H1 (cell line): ENCODE data around the gene UBP1. TPM values are rescaled to one million over a fixed set of nuclear protein-coding genes. Genes with fewer than 3 reads are reported as not detected.

Experiments
- CTCF ChIA-PET: fragments of 300-600 bp; sonication (Branson Sonifier 250); formaldehyde crosslinking; loops from one replicate; lab custom pipeline; 2021; ENCODE audit not compliant: partially characterized antibody; lab: Charles Lee
- POLR2A ChIA-PET: fragments of 300-600 bp; sonication (Branson Sonifier 250); formaldehyde crosslinking; loops from one replicate; lab custom pipeline; 2021; ENCODE audit warnings: inconsistent platforms; ENCODE audit not compliant: partially characterized antibody; lab: Charles Lee
- DNase-seq, 2 experiments: peaks; one replicate each; pipeline versions ENCODE4 v3.0.0 to v3.0.0-alpha.2; 2010 to 2022; ENCODE audit warnings: low spot score in 2 of 2, low read depth in 1 of 2, mixed read lengths in 1 of 2
- FAIRE-seq: peaks from 2 replicates; lab custom pipeline; 2011; peaks lifted over from hg19 to GRCh38; lab: Jason Lieb, UNC
- H2AFZ ChIP-seq: 2 replicates; pipeline ENCODE4 v1.8.1; 2012; ENCODE audit warnings: low read length, inconsistent platforms
- H2AK5ac ChIP-seq: 2 replicates; pipeline ENCODE4 v1.6.1; 2013; ENCODE audit warnings: low read depth, low read length
- H2BK120ac ChIP-seq: replicated peaks from 2 replicates; pipeline ENCODE3; 2013; ENCODE audit warnings: low read depth, low read length, inconsistent platforms
- H2BK12ac ChIP-seq: 2 replicates; pipeline ENCODE4 v1.6.1; 2013; ENCODE audit warnings: low read depth, low read length
- H2BK15ac ChIP-seq: 2 replicates; pipeline ENCODE4 v1.6.1; 2013; ENCODE audit warnings: low read length
- H2BK20ac ChIP-seq: 2 replicates; pipeline ENCODE4 v1.6.1; 2013; ENCODE audit warnings: low read length
- H2BK5ac ChIP-seq: 2 replicates; pipeline ENCODE4 v1.6.1; 2013; ENCODE audit warnings: low read depth, low read length
- H3K14ac ChIP-seq: 2 replicates; pipeline ENCODE4 v1.6.1; 2013; ENCODE audit warnings: inconsistent platforms; ENCODE audit not compliant: insufficient read length
- H3K18ac ChIP-seq: 2 replicates; pipeline ENCODE4 v1.6.1; 2013; ENCODE audit warnings: low read length; ENCODE audit errors: extremely low read depth
- H3K23ac ChIP-seq: 2 replicates; pipeline ENCODE4 v1.6.1; 2013; ENCODE audit warnings: inconsistent platforms; ENCODE audit not compliant: insufficient read length
- H3K23me2 ChIP-seq: 2 replicates; pipeline ENCODE4 v1.6.1; 2013; ENCODE audit warnings: low read depth, low read length
- H3K27ac ChIP-seq: 2 replicates; pipeline ENCODE4 v1.6.1; 2011; ENCODE audit warnings: low read depth, low read length, inconsistent platforms
- H3K27me3 ChIP-seq, 4 experiments: replicated peaks in 1 of 4; 1 replicate in 1 of 4; 2 replicates in 3 of 4; pipeline versions ENCODE4 v1.6.1 to v1.8.1; 2011 to 2013; ENCODE audit warnings: low read length in 3 of 4, mild to moderate bottlenecking in 3 of 4, inconsistent platforms in 2 of 4, mixed read lengths in 2 of 4, moderate library complexity in 1 of 4; ENCODE audit not compliant: control insufficient read depth in 3 of 4, insufficient read depth in 3 of 4; ENCODE audit errors: extremely low read depth in 1 of 4
- H3K36me3 ChIP-seq, 4 experiments: 2 replicates each; pipeline versions ENCODE4 v1.6.1 to v1.8.1; 2011 to 2013; ENCODE audit warnings: mild to moderate bottlenecking in 4 of 4, low read length in 3 of 4, moderate library complexity in 2 of 4, control low read depth in 1 of 4, inconsistent platforms in 1 of 4; ENCODE audit not compliant: insufficient read depth in 4 of 4, control insufficient read depth in 2 of 4
- H3K4ac ChIP-seq: replicated peaks from 2 replicates; pipeline ENCODE3; 2013; ENCODE audit warnings: low read length, low read depth, mixed read lengths, inconsistent platforms; ENCODE audit not compliant: insufficient read length
- H3K4me1 ChIP-seq, 4 experiments: replicated peaks in 1 of 4; 1 replicate in 1 of 4; 2 replicates in 3 of 4; pipeline versions ENCODE4 v1.6.1 to v1.8.1; 2011 to 2013; ENCODE audit warnings: low read length in 3 of 4, inconsistent platforms in 2 of 4, mixed read lengths in 1 of 4; ENCODE audit not compliant: insufficient read depth in 4 of 4, control insufficient read depth in 3 of 4
- H3K4me2 ChIP-seq, 2 experiments: 2 replicates each; pipeline versions ENCODE4 v1.6.1 to v1.8.1; 2011 to 2013; ENCODE audit warnings: low read depth in 2 of 2, low read length in 2 of 2, control low read depth in 1 of 2, inconsistent platforms in 1 of 2, mild to moderate bottlenecking in 1 of 2; ENCODE audit not compliant: insufficient read depth in 1 of 2
- H3K4me3 ChIP-seq, 4 experiments: fragments of 200-600, 300-600 bp in 1 of 4; sonication (generic), shearing (Covaris generic), sonication (Bioruptor Twin) in 1 of 4; 2 replicates each; pipeline versions ENCODE4 v1.5.1 to v1.8.1; 2011 to 2016; ENCODE audit warnings: low read length in 4 of 4, low read depth in 3 of 4, control low read depth in 2 of 4, inconsistent platforms in 2 of 4, mild to moderate bottlenecking in 2 of 4, mixed read lengths in 1 of 4, moderate library complexity in 1 of 4; ENCODE audit not compliant: insufficient read depth in 2 of 4; ENCODE audit errors: extremely low read depth in 1 of 4
- H3K56ac ChIP-seq: replicated peaks from 2 replicates; pipeline ENCODE3; 2013; ENCODE audit warnings: low read depth, mild to moderate bottlenecking, mixed read lengths, low read length, inconsistent platforms; ENCODE audit not compliant: insufficient read length
- H3K79me1 ChIP-seq: 2 replicates; pipeline ENCODE4 v1.6.1; 2013; ENCODE audit warnings: low read depth, low read length, control low read depth
- H3K79me2 ChIP-seq, 2 experiments: 2 replicates each; pipeline versions ENCODE4 v1.6.1 to v1.8.1; 2012 to 2013; ENCODE audit warnings: low read length in 2 of 2, mild to moderate bottlenecking in 2 of 2, inconsistent platforms in 1 of 2; ENCODE audit not compliant: insufficient read depth in 2 of 2, control insufficient read depth in 1 of 2
- H3K9ac ChIP-seq, 4 experiments: replicated peaks in 1 of 4; 1 replicate in 1 of 4; 2 replicates in 3 of 4; pipeline versions ENCODE4 v1.6.1 to v1.8.1; 2011 to 2013; ENCODE audit warnings: low read depth in 3 of 4, low read length in 3 of 4, control low read depth in 2 of 4, mild to moderate bottlenecking in 2 of 4, moderate library complexity in 2 of 4, inconsistent platforms in 1 of 4; ENCODE audit errors: extremely low read depth in 1 of 4
- H3K9me3 ChIP-seq, 2 experiments: 2 replicates each; pipeline versions ENCODE4 v1.6.1 to v1.8.1; 2012 to 2013; ENCODE audit warnings: mild to moderate bottlenecking in 2 of 2, moderate library complexity in 2 of 2, control low read depth in 1 of 2, inconsistent platforms in 1 of 2, low read depth in 1 of 2, low read length in 1 of 2, mixed read lengths in 1 of 2; ENCODE audit not compliant: insufficient read depth in 2 of 2
- H4K20me1 ChIP-seq, 2 experiments: replicated peaks in 1 of 2; 2 replicates each; pipeline versions ENCODE3 to v1.8.1; 2011 to 2013; ENCODE audit warnings: inconsistent platforms in 2 of 2, low read length in 2 of 2, mild to moderate bottlenecking in 1 of 2; ENCODE audit not compliant: insufficient read depth in 2 of 2, control insufficient read depth in 1 of 2
- H4K5ac ChIP-seq: 2 replicates; pipeline ENCODE4 v1.6.1; 2013; ENCODE audit warnings: low read length, low read depth, mixed read lengths, inconsistent platforms; ENCODE audit not compliant: insufficient read length
- H4K8ac ChIP-seq: 2 replicates; pipeline ENCODE4 v1.8.0; 2013; ENCODE audit warnings: mild to moderate bottlenecking, moderate library complexity, low read length, inconsistent platforms; ENCODE audit not compliant: insufficient read depth; ENCODE audit errors: extremely low read depth
- H4K91ac ChIP-seq: replicated peaks from 2 replicates; pipeline ENCODE3; 2013; ENCODE audit warnings: low read length, mixed read lengths, inconsistent platforms; ENCODE audit not compliant: insufficient read length
- ASH2L ChIP-seq: fragments of 200-600, 300-600 bp; sonication (generic); IDR thresholded peaks from one replicate; pipeline ENCODE4 v1.7.1; 2017; ENCODE audit warnings: low read length
- RAD21 ChIP-seq, 2 experiments: IDR thresholded peaks in 1 of 2; conservative IDR thresholded peaks in 1 of 2; 2 replicates each; pipeline ENCODE4 v1.6.1; 2011; ENCODE audit warnings: low read depth in 2 of 2, low read length in 2 of 2, improper control_type of control experiment in 1 of 2, inconsistent platforms in 1 of 2, mild to moderate bottlenecking in 1 of 2, moderate library complexity in 1 of 2
- WGBS, 2 experiments: shearing (Covaris generic) in 1 of 2; methylation state at CpG; one replicate each; pipeline versions ENCODE4 v1.1.6 to v1.1.7; 2013 to 2015; ENCODE audit warnings: low lambda C conversion rate in 2 of 2, mixed read lengths in 2 of 2, inconsistent platforms in 1 of 2, low coverage in 1 of 2, missing lambda C conversion rate in 1 of 2; ENCODE audit not compliant: insufficient replicate concordance in 2 of 2, insufficient coverage in 1 of 2, insufficient read length in 1 of 2; ENCODE audit errors: extremely low coverage in 1 of 2, missing lambda C conversion rate in 1 of 2; 5-methylcytosine and 5-hydroxymethylcytosine counted together
- polyA plus RNA-seq, 7 experiments: library from polyadenylated mRNA; depleted of rRNA in 3 of 7; stranded (reverse) in 5 of 7; unstranded in 2 of 7; fragments of >200 nt in 5 of 7; fragments of 200-250 nt in 2 of 7; gene quantifications; 1 replicate in 5 of 7; 2 replicates in 1 of 7; 4 replicates in 1 of 7; pipeline versions ENCODE4 v1.2.1 to v1.2.3, GENCODE V29; 2011 to 2013; ENCODE audit warnings: missing spikeins in 2 of 7, mixed read lengths in 2 of 7
- total RNA-seq: library from RNA; stranded (reverse); fragmentation: NEBNext Ultra II Directional; extraction: Animal tissue kit (Norgen Biotek cat#: 25700); gene quantifications from 2 replicates; pipeline ENCODE4 v1.2.1, GENCODE V29; 2021
- TF ChIP-seq, protein P1 (sequence below), 3 experiments: IDR thresholded peaks; 1 replicate in 2 of 3; 2 replicates in 1 of 3; pipeline versions ENCODE4 v1.5.1 to v1.6.1; 2011; ENCODE audit warnings: low read length in 3 of 3, mild to moderate bottlenecking in 3 of 3, inconsistent platforms in 2 of 3, low read depth in 1 of 3, moderate library complexity in 1 of 3; ENCODE audit not compliant: insufficient read depth in 1 of 3; ENCODE audit errors: control extremely low read depth in 1 of 3

UBP1 gene
- total and polyA plus RNA-seq, 2 of the 8 experiments (the other 6 are each of a cell fraction or from before 2014, with no cell fraction given) = 47.3 to 71.9 TPM

- POLR2A ChIA-PET = interaction anchor here (1.0 kb wide), 1 partner anchor 241 kb away, joined by 3 read pairs; no protein-coding TSS in a partner anchor
- CTCF ChIA-PET = interaction anchor here (0.5 to 9.1 kb wide), 65 partner anchors 9 to 434 kb away, joined by 3 to 104 read pairs (median 5); no protein-coding TSS in a partner anchor
Measured at GRCh38 chr3:33372218-33373081, 67.8 kb downstream of the UBP1 start.

More at GRCh38 chr3:33372218-33373081, 67.8 kb downstream of the UBP1 start:
- no peaks in the 10 kb centered on the region for H3K36me3 ChIP-seq
- H3K23ac ChIP-seq = no peak overlapping the region
- no peak overlapping the region for H3K14ac ChIP-seq
- FAIRE-seq (peak; percentile 63), DNase-seq (peak in 1 of 2 experiments; percentile 55)
- no peaks in the 10 kb centered on the region for H3K27me3 ChIP-seq
- TF ChIP-seq, protein P1, sequence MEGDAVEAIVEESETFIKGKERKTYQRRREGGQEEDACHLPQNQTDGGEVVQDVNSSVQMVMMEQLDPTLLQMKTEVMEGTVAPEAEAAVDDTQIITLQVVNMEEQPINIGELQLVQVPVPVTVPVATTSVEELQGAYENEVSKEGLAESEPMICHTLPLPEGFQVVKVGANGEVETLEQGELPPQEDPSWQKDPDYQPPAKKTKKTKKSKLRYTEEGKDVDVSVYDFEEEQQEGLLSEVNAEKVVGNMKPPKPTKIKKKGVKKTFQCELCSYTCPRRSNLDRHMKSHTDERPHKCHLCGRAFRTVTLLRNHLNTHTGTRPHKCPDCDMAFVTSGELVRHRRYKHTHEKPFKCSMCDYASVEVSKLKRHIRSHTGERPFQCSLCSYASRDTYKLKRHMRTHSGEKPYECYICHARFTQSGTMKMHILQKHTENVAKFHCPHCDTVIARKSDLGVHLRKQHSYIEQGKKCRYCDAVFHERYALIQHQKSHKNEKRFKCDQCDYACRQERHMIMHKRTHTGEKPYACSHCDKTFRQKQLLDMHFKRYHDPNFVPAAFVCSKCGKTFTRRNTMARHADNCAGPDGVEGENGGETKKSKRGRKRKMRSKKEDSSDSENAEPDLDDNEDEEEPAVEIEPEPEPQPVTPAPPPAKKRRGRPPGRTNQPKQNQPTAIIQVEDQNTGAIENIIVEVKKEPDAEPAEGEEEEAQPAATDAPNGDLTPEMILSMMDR (IDR thresholded peaks at IDR 0.05; ENCODE audit: control extremely low read depth in 1 of 3, insufficient read depth in 1 of 3, low read depth in 1 of 3, low read length in 3 of 3) = peak in 2 of 3 experiments; percentile 82 to 89; a peak in 3 of 4 replicates
- TF ChIP-seq ASH2L (no peak), RAD21 (IDR thresholded peaks at IDR 0.05 in 1 of 2, conservative IDR thresholded peaks at IDR 0.05 in 1 of 2; ENCODE audit: low read depth in 2 of 2, low read length in 2 of 2) (peak; percentile 88 to 90)
- no peak overlapping the region for H2BK120ac ChIP-seq
- H3K9me3 ChIP-seq = no peaks in the 10 kb centered on the region
- no peak overlapping the region for H3K4ac ChIP-seq
- no peak overlapping the region for H3K27ac ChIP-seq
- H4K20me1 ChIP-seq = no peaks in the 10 kb centered on the region
- no peaks in the 10 kb centered on the region for H3K79me2 ChIP-seq
- WGBS, 2 experiments = 70% methylated on average over 14 of the region's 14 CpGs; no CpG with 5 or more reads in 1 of the 2 experiments
- no peak overlapping the region for H4K8ac ChIP-seq
- H3K4me3 ChIP-seq = no peak overlapping the region
- no peak overlapping the region for H3K56ac ChIP-seq
- H3K18ac ChIP-seq = no peak overlapping the region
- no peaks in the 10 kb centered on the region for H3K4me1 ChIP-seq
- H3K23me2 ChIP-seq = no peaks in the 10 kb centered on the region
- H2BK5ac ChIP-seq = no peak overlapping the region
- H4K91ac ChIP-seq = no peak overlapping the region
- H2AK5ac ChIP-seq = no peak overlapping the region
- H2BK15ac ChIP-seq = 0 out of 2 replicates have a peak overlapping the region, but pooled peaks have one; percentile 5
- no peak overlapping the region for H2BK20ac ChIP-seq
- peak overlapping the region; percentile 65; the same call in 1 of the 2 replicates for H2AFZ ChIP-seq
- H4K5ac ChIP-seq = no peak overlapping the region
- no peaks in the 10 kb centered on the region for H3K79me1 ChIP-seq
- H3K9ac ChIP-seq = no peak overlapping the region
- no peak overlapping the region for H2BK12ac ChIP-seq
- no peak overlapping the region for H3K4me2 ChIP-seq
